Right lobe of liver (tissue), 4 donors: Measurements from ENCODE around the gene CLNK.

ENCODE experiments used
- POLR2A ChIP-seq: fragments of 450-650 bp; IDR thresholded peaks from one replicate; pipeline ENCODE4 v1.6.1; 2017; ENCODE audit warnings: antibody characterized with exemption, mild to moderate bottlenecking
- TF ChIP-seq, protein P1 (sequence below), 4 donors: fragments of 200-600 bp in 3 of 4; fragments of 450-650 bp in 1 of 4; IDR thresholded peaks; one replicate each; pipeline versions ENCODE4 v1.5.1 to v1.8.0; 2016 to 2022; ENCODE audit warnings: antibody characterized with exemption in 4 of 4, mild to moderate bottlenecking in 2 of 4
- donor health status: DM: no; HTN: no; CAD: no.
- donor health status: DM: no; HTN: no; CAD: no.
- donor health status: DM: no; HTN: yes; CAD: no.

GRCh38 chr4:10611673-10612072 is 72.9 kb downstream of the CLNK start:
- TF ChIP-seq, protein P1, sequence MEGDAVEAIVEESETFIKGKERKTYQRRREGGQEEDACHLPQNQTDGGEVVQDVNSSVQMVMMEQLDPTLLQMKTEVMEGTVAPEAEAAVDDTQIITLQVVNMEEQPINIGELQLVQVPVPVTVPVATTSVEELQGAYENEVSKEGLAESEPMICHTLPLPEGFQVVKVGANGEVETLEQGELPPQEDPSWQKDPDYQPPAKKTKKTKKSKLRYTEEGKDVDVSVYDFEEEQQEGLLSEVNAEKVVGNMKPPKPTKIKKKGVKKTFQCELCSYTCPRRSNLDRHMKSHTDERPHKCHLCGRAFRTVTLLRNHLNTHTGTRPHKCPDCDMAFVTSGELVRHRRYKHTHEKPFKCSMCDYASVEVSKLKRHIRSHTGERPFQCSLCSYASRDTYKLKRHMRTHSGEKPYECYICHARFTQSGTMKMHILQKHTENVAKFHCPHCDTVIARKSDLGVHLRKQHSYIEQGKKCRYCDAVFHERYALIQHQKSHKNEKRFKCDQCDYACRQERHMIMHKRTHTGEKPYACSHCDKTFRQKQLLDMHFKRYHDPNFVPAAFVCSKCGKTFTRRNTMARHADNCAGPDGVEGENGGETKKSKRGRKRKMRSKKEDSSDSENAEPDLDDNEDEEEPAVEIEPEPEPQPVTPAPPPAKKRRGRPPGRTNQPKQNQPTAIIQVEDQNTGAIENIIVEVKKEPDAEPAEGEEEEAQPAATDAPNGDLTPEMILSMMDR (IDR thresholded peaks at IDR 0.05): no peak
- TF ChIP-seq POLR2A: no peak
